ENCODE data around the gene UNC45B. TPM values are rescaled to one million over a fixed set of nuclear protein-coding genes. Genes with fewer than 3 reads are reported as not detected.

The UNC45B gene
- total and polyA plus RNA-seq, 2 of the 8 experiments (the other 6 are each of a cell fraction or from before 2014, with no cell fraction given), result 0.06 to 0.15 TPM

- no peak for TF ChIP-seq E2F6 (IDR thresholded peaks at IDR 0.05)
- no peak for TF ChIP-seq CBX8 (IDR thresholded peaks at IDR 0.05; ENCODE audit: borderline replicate concordance, low read depth, low read length)
- no peak for TF ChIP-seq MAX (IDR thresholded peaks at IDR 0.05)
- TF ChIP-seq CTBP2 (IDR thresholded peaks at IDR 0.05; ENCODE audit: borderline replicate concordance, insufficient read depth, insufficient read length, low read length), result no peak
- TF ChIP-seq SIX5 (IDR thresholded peaks at IDR 0.05; ENCODE audit: low read depth, low read length), result no peak
- TF ChIP-seq JUN (IDR thresholded peaks at IDR 0.05; ENCODE audit: low read depth, low read length), result no peak
- no peak for TF ChIP-seq NRF1 (IDR thresholded peaks at IDR 0.05; ENCODE audit: low read depth, low read length)
Observed at GRCh38 chr17:35099908-35100307, 47.7 kb upstream of the UNC45B start (continued).
